ENCODE results near the gene CACNG3.
"Not testable (repeated sequence)": the region's sequence is repeated elsewhere in the genome, so short reads cannot be mapped to it uniquely, and the experiment has no call there.

CACNG3 gene

DNA sequence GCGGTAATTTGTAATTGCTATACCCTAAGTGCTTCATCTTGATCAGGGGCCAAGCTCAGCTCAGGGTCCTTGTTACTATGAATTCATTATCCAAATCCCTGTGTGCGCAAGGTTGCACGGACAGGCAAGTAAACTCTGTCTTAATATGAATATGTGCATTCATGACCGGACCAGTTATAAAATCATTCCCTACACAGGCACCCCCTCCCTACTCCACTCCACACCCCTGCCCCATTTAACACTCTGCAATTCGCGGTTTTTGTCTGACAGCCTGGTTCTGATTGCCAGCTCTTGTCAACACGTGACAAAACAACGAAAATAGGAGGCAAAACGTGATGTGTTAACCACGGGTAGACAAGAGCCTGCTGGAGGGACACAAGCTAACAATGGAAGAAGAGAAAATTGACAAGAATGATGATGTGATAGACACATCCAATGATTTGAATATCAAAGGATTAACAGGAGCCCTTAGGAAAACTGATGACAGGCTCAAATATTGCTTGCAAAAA, 76.5 kb downstream of the CACNG3 start:
- no peak for DNase-seq (ENCODE audit: low read depth)

DNA sequence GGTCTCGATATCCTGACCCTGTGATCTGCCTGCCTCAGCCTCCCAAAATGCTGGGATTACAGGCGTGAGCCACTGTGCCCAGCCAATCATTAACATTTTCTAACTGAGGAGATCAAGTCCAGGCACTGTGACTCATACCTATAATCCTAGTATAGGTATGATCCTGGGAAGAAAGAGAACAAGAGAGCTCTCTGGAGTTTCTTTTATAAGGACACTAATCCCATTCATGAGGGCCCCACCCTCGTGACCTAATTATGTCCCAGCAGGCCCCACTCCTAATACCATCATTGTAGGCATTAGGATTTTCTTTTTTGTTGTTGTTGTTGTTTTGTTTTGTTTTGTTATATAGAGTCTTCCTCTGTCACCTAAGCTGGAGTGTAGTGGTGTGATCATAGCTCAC, 80.4 kb downstream of the CACNG3 start:
- no peak for DNase-seq (ENCODE audit: low read depth)

DNA sequence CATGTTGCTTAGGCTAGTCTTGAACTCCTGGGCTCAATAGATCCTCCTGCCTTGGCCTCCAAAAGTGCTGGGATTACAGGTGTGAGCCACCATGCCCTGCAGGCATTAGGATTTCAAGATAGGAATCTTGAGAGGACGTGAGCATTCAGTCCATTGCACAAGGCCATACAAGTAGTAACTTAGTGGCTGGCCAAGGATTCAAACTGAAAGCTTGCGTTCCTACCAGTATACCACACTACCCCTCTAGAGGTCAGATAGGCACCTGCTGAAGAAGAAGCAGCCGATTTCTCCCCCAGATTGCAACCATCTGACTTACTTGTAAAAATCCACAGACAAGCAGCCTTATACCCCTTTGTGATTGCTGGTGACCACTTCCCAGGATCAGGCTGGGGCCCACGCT, 80.9 kb downstream of the CACNG3 start:
- DNase-seq (ENCODE audit: low read depth): no peak

DNA sequence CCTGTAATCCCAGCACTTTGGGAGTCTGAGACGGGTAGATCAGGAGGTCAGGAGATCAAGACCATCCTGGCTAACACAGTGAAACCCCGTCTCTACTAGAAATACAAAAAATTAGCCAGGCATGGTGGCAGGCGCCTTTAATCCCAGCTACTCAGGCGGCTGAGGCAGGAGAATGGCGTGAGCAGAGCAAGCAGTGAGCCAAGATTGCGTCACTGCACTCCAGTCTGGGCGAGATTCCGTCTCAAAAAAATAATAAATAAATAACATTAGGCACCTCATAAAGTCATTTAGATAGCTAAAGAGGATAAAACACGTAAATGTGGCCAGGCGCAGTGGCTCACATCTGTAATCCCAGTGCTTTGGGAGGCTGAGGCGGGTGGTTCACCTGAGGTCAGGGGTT, 87.7 kb downstream of the CACNG3 start:
- not testable (repeated sequence) for DNase-seq (ENCODE audit: low read depth)

DNA sequence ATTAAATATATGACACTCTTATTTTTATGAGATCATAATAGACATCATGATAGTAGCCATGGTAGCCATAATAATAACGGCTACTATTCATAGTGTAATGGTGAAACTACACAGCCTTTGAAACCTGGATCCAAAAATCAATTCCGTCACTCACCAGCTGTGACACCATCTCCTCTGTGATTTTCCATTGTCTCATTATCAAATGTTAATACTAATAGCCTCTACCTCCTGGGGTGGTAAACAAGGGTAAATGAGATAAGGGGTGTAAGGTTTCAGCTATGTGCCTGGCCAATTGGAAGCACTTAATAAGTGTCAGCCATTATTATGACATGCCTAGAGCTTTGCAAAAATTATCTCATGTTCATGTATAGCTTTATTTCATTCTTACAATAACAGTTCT, 88.6 kb downstream of the CACNG3 start:
- no peak for DNase-seq (ENCODE audit: low read depth)

DNA sequence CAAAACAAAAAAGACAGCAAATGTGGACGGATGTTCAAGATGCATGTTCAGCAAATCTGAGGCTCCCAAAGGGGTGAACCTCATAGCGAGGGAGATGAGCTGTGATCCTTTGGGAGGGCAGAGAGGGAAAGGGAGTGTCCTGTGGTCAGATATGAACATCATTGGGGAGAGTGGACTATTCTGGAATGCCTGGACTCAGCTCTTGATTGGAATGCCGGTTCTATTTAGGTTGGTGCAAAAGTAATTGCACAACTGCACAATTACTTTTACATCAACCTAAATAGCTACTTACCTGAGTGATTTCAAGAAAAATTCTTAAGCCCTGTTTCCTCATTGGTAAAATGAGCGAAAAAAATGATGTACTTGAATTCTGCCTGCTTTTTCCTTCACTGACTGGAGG, 89.6 kb downstream of the CACNG3 start:
- DNase-seq (ENCODE audit: low read depth): no peak

DNA sequence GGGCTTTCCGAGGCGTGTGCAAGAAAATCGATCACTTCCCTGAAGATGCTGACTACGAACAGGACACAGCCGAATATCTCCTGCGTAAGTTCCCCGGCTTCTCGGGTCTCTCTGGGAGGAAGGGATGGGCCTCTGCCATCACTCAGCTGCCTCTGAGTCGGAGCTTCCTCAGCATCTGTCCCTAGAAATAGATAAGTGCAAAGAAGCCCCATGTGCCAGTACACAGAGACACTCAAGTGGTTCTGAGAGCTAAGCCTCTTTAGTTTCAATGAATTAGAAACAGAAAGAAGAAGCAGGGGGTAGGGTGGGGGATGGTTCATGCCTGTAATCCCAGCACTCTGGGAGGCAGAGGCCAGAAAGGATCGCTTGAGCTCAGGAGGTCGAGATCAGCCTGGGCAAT, 90.6 kb downstream of the CACNG3 start:
- no peak for DNase-seq (ENCODE audit: low read depth)

DNA sequence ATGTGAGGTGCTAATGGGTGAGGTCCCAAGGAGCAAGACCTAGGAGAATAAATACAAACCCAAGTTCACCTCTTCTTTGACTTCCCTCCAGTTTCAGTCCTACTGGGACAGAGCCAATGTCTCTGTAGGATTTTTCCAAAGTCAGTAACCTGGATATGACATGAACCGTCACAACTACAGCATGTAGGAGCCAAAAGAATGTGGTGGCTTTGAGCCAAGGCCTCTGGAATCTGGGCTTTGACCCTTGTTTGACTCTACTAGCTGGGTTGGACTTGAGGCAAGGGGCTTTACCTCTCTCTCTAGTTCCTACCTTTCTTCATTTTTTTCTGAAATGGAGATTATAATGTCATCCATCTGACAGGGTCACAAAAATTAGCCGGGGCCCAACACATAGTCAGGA, 91.4 kb downstream of the CACNG3 start:
- DNase-seq (ENCODE audit: low read depth): no peak

DNA sequence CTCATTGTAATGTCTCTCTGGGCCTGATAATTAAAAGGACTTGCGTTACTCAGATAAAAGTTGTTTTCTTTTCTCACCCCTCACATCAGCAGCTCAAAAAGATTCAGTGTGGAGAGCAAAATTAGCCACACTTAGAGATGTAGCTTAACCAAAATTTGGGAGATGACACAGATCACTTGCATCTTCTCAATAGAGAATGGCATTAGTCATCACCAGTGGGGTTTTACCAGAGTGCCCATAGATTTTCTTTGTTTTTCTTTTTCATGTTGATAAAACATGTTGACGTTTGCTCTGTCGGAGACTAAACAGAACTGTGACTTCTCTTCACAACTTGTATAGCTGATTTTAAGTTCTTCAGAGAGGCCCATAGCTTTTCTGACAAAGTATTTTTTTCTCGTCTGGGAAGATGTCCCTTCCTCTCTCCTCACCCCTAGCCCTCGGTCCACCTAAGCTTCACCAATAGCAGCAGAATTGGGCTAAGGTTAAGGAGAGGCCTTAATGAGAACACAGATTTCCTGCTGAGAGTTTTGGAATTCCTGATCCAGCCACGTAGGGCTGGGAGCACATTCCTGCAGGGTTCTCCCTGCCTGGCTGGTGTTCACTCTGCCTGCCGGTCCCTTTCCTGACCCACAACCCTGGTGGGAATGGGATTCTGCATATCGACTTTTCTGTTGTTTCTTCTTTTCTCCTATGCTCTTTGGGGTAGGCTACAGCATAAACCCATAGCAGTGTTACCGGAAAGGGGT, 92.6 kb downstream of the CACNG3 start:
- DNase-seq (ENCODE audit: low read depth): no peak

DNA sequence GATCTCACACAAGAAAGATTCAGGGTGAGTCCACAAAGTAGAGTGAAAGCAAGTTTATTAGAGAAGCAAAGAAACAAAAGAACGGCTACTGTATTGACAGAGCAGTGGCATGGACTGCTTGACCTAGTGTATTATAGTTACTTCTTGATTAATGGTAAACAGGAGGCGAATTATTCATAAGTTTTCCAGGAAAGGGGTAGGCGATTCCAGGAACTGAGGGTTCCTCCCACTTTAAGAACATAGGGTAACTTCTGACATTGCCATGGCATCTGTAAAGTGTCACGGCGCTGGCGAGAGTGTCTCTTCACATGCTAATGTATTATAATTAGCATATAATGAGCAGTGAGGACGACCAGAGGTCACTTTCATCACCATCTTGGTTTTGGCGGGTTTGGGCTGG, 93.2 kb downstream of the CACNG3 start:
- no peak for DNase-seq (ENCODE audit: low read depth)

DNA sequence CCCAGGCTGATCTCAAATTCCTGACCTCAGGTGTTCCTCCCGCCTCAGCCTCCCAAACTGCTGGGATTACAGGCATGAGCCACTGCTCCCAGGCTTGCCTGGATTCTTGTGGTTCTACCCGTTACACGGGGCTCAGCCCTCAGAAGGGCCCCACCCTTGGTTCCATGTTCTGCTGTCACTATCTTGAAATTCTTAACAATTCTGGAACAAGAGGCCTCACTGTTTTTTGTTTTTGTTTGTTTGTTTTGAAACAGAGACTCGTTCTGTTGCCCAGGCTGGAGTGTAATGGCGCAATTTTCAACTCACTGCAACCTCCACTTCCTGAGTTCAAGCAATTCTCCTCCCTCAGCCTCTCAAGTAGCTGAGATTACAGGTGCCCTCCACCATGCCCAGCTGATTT, 96.6 kb downstream of the CACNG3 start:
- DNase-seq (ENCODE audit: low read depth): no peak

DNA sequence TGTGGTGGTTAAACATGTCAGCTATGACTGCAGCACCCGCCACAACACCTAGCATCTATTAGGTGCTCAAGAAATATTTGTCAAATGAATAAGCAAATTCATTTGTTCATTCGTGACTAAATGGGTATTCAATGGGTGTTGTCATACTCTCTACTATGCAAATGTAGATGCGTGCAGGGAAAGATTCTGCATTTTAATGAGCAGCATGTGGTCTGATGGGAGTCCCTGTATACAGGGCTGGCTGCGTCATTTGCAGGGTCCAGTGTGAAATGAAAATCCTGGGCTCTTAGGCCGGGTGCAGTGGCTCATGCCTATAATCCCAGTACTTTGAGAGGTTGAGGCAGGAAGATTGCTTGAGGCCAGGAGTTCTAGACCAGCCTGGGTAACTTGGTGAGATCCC, 97.5 kb downstream of the CACNG3 start:
- DNase-seq (ENCODE audit: low read depth): no peak

DNA sequence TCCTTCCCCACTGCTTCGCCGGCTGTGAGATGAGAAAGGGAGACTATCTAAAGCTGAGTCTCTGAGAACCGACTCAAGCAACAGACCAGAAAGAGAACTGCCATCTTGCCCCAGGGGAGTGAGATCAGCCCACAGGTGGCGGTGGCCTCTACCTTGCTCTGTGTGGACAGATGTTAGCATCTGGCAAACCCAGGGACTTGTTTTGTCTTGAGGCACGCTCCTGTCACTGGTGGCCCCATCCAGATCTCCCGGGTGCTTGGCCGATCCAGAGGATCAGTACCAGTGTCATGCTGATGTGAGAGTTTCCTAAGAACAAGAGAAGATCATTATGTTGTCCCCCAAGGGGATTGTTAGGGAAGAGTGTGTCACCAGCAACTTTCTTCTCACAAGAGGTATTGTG, 101.4 kb downstream of the CACNG3 start:
- DNase-seq (ENCODE audit: low read depth): no peak

DNA sequence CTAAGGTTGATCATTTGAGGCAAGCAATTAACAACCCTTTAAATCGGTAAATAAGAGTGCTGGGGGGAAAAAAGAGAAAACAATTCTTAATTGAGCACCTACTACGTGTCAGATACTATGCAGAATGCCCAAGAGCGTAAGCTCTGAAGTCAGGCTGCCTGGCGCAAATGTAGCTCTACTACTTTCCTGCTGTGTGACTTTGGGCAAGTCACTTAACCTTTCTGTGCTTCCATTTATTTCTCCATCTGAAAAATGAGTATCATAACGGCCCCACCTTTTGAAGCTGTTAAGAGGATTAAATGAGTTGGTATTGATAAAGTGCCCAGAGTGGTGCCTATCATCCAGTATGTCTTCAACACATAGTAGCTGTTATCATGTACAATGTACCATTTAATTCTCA, 102.0 kb downstream of the CACNG3 start:
- DNase-seq (ENCODE audit: low read depth): no peak

DNA sequence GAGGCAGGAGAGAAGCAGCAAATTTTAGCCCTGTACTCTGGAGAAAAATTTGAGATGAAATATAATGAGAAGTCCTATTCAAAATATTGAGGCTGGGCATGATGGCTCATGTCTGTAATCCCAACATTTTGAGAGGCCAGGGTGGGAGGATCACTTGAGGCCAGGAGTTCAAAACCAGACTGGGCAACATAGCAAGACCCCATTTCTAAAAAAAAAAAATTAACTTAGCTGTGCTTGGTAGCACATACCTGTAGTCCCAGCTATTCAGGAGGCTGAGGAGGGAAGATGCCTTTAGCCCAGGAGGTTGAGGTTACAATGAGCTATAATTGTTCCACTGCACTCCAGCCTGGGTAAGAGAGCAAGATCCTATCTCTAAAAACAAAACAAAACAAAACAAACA, 103.4 kb downstream of the CACNG3 start:
- DNase-seq (ENCODE audit: low read depth): no peak

DNA sequence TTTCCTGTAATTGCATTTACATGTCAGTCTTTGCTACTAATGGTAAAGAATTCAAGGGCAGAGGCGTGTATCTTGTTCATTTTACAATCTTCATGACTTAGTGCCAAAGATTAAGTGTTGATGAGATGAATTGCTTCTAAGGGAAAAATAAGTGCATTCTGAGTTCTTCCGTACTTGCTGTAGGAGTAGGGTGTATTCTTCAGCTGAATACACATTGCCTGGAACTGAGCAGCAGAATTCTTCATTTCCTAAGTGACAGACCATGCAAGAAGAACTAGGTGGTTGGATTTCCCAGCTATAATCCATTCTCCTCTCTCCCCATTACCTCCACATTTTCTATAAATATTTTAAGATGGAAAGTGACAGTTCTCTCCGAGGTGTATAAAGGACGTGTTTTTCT, 104.8 kb downstream of the CACNG3 start:
- DNase-seq (ENCODE audit: low read depth): no peak

DNA sequence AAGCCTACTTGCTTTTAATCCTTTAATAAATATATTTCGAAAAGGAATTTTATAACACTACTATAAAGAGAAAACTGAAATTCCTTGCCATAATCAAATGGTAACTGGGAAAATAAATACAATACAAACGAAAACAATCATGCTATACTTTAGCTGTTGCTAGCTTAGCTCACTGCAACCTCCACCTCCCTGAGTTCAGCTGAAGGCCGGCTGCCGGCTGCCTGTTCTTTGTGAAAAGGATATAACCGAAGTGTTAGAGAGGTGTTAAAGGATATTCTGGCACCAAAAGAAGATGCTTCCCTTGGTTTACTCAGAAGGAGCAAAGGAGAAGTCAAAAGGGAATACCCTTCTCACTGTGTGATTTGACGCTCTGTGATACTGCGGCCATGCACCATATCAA, 108.5 kb downstream of the CACNG3 start:
- DNase-seq (ENCODE audit: low read depth): no peak

DNA sequence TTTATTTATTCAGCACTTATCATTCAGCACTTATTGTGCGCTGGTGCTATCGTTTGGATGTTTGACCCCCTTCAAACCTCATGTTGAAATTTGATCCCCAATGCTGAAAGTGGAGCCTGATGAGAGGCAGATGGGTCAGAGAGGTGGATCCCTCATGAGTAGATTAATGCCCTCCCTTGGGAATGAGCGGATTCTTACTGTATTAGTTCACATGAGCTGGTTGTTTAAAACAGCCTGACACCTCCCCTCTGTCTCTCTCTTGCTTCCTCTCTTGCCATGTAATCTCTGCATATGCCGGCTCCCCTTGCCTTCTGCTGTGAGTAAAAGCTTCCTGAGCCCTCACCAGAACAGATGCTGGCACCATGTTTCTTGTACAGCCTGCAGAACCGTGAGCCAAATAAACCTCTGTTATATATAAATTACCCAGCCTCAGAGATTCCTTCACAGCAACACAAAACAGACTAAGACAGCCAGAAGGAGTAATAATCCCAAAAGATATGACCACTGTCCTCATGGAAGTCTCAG, 111.1 kb downstream of the CACNG3 start:
- DNase-seq (ENCODE audit: low read depth): no peak

DNA sequence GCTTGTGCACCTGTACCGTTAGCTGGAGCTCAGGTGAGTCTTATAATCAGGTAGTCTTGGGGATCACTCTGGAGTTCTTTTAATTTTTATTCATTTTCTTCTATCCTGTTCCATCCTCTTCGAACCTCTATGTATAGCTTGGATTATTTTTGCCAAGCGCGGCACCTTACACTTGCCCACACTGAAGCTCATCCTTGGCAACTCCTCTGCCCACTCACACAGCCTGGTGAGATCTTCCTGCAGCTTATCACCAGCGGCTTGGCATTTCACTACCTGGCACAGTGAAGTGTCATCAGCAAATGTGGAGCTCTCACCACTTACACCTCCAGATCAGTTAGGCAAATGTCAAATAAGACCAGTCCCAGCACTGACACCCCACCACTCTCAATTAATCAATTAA, 116.7 kb downstream of the CACNG3 start:
- no peak for DNase-seq (ENCODE audit: low read depth)

DNA sequence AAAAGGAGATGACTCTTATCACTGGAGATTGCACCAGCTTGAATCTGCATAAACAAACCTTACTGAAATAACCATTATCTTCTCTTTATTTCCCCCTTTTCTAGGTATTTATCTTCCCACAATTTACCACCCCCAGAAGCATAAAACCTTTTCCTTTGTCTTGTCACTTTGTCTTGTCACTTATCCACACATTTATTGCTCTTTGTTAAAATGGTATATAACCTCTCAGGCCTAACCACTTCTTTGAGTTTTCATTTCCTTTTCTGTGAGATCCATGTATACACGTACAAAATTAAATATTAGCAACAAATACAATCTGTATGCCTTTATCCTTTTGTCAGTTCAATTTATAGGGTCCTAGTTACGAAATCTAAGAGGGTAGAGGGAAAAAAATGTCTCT, 122.9 kb downstream of the CACNG3 start:
- no peak for DNase-seq (ENCODE audit: low read depth)

DNA sequence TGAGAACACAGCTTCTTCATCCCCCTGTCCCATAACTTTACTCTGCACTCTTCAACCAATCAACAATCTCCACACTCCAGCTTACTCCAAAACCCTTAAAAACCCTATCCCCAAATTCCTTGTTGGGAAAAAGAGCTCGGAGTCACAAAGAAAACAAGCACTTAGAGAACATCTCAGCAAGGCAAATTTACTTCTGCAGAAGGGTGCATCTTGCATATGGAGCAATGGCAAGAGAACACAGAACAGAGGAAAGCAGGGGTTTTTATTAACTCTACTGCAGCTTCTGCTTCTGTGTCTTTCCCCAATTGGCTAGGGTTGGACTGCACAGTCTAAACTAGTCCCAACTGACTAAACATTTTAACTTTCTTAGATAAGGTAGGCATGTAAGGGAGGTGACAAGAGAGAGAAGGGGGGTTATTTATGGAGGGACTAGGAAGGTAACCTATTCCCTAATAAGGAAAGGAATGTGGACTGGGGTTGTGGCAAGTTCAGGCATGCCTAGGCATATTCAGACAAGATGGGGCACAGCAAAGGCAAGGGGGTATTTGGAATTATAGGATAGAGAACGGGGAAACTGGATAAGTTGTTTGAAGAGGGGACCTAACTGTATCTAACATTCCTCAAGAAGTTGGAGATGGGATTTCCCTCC, 125.5 kb downstream of the CACNG3 start:
- no peak for DNase-seq (ENCODE audit: low read depth)

DNA sequence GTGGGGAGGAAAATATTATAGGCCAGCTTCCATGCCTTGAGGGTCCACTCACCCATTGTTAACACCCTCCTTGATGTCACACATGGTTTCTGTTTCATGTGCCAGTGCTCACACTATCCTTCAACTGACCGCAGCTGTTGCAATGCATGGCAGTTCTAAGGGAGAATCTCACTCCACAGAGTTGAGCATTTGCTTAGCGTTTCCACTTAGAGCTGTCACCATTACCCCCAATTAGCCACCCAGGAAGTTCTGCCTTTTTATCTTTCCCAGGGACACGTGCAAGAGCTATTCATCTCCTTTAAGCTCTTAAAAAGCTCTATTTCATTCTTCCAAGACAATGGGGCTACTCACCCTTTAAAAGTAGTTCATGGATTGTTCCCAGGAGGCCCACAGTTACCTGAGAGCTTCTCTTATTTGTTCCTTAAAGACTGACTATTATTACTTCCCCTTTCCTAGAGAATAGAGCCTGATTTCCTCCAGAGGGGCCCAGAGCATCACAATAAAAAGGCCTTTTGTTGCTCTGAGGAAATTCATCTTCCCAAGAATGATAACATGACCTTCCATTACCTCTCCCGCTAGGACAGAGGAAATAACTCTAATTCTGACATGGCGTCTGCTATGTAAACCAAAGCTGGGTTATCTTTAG, 126.8 kb downstream of the CACNG3 start:
- DNase-seq (ENCODE audit: low read depth): no peak

DNA sequence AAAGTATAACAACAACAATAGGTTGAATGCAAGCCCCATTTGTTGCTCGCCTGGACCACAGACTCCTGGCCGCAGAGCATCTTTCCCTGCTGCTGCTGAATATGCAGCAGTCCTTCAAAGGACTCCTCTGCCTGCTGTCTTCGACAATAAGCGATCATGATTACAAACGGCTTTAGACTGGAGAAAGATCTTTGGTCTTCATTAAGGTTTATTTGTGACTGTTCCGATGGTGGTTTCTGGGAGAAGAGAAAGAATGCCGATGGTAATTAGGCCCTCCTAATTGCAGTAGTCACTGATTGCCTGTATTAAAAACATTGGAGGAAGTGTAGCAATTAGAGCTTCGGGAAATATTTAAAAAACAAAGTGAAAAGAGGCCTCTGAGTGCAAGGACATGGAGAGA, 138.2 kb downstream of the CACNG3 start:
- no peak for DNase-seq (ENCODE audit: low read depth)
